GM19193 (cell line): ENCODE results near the gene PCDHGA5.

Experiments
- POLR2A ChIP-seq: IDR thresholded peaks from 4 replicates; pipeline ENCODE4 v1.6.1; 2011; ENCODE audit not compliant: insufficient read depth, insufficient read length; ENCODE audit errors: extremely low read depth

Gene PCDHGA5

GRCh38 chr5:141345327-141345726 is 18.6 kb upstream of the PCDHGA5 start:
- no peak for TF ChIP-seq POLR2A

- no peak for TF ChIP-seq POLR2A
Observed at GRCh38 chr5:141349917-141350619, 13.9 kb upstream of the PCDHGA5 start, which contains the start of gene PCDHGB1. TSS of gene PCDHGB1 (plus strand) at chr5:141350099. CDS start at chr5:141350261, 162 bp downstream.

DNA sequence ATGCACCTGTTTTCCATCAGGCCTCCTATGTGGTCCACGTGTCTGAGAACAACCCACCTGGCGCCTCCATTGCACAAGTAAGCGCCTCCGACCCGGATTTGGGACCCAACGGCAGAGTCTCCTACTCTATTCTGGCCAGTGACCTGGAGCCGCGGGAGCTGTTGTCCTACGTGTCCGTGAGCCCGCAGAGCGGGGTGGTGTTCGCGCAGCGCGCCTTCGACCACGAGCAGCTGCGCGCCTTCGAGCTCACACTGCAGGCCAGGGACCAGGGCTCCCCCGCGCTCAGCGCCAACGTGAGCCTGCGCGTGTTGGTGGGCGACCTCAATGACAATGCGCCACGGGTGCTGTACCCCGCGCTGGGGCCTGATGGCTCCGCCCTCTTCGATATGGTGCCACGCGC is 12.4 kb upstream of the PCDHGA5 start:
- TF ChIP-seq POLR2A, result no peak

- TF ChIP-seq POLR2A, result no peak
Observed at GRCh38 chr5:141354900-141355469, 9.0 kb upstream of the PCDHGA5 start, which contains the start of gene PCDHGA4. TSS of gene PCDHGA4 (plus strand) at chr5:141355021. CDS start at chr5:141355108, 87 bp downstream.

DNA sequence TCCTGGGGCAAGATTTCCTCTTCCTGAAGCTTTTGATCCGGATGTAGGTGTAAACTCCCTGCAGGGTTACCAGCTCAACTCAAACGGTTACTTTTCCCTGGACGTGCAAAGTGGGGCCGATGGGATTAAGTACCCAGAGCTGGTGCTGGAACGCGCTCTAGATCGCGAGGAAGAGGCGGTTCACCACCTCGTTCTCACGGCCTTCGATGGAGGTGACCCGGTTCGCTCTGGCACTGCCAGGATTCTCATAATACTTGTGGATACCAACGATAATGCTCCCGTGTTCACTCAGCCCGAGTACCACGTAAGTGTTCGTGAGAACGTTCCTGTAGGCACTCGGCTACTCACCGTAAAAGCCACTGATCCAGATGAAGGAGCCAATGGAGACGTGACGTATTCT is 8.3 kb upstream of the PCDHGA5 start:
- TF ChIP-seq POLR2A, result no peak

GRCh38 chr5:141356133-141356532 is 7.8 kb upstream of the PCDHGA5 start:
- TF ChIP-seq POLR2A, result no peak

DNA sequence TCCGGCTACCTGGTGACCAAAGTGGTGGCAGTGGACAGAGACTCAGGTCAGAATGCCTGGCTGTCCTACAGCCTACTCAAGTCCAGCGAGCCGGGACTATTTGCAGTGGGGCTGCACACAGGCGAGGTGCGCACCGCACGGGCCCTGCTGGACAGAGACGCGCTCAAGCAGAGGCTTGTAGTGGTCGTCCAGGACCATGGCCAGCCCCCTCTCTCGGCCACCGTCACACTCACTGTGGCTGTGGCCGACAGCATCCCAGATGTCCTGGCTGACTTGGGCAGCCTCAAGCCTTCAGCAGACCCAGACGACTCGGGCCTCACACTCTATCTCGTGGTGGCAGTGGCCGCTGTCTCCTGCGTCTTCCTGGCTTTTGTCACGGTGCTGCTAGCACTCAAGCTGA is 7.0 kb upstream of the PCDHGA5 start:
- no peak for TF ChIP-seq POLR2A

GRCh38 chr5:141359790-141360426 is 4.1 kb upstream of the PCDHGA5 start, which contains the start of gene PCDHGB2:
TSS of gene PCDHGB2 (plus strand) at chr5:141359994. CDS start at chr5:141360136, 142 bp downstream.
- no peak for TF ChIP-seq POLR2A

- TF ChIP-seq POLR2A, result no peak
Observed at GRCh38 chr5:141360685-141361084, 3.3 kb upstream of the PCDHGA5 start.

GRCh38 chr5:141362719-141363118 is 1.2 kb upstream of the PCDHGA5 start:
- TF ChIP-seq POLR2A, result no peak

GRCh38 chr5:141366016-141366896 is 2.3 kb downstream of the PCDHGA5 start:
- no peak for TF ChIP-seq POLR2A

- no peak for TF ChIP-seq POLR2A
Observed at GRCh38 chr5:141369994-141370848, 6.3 kb downstream of the PCDHGA5 start, which contains the start of gene PCDHGB3. TSS of gene PCDHGB3 (plus strand) at chr5:141370242. CDS start at chr5:141370395, 153 bp downstream.

GRCh38 chr5:141371572-141372475 is 7.9 kb downstream of the PCDHGA5 start:
- no peak for TF ChIP-seq POLR2A

DNA sequence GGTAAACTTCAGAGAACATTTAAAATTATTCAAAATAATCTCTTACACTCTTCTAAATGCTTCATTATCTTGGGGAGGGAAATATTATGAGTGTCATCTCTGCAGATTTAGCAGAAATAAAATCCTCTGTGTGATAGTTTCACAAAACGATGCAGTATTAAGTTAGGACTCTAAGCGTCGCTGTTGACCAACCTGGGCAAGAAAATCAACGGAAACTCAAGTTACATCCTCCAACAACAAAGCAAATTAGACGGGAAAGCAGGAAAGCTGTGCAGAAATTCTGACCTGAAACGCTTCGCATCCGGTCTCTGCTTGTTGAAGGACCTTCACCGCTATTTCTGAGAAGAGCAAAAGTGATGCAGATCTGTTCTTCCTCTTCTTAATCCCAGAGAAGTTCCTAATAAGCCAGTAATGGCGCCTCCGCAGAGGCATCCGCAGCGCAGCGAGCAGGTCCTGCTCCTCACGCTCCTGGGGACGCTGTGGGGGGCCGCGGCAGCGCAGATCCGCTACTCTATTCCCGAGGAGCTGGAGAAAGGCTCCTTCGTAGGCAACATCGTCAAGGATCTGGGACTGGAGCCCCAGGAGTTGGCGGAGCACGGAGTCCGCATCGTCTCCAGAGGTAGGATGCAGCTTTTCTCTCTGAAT is 9.8 kb downstream of the PCDHGA5 start, which contains the start of gene PCDHGA6:
Gene PCDHGA6, plus strand, starts transcription at position 219 of the 645 bp plus-strand sequence. Its CDS starts 193 bp downstream, at position 412.
- no peak for TF ChIP-seq POLR2A
